Right hindlimb (tissue), 1 donor: ENCODE results near the gene TSPAN6.

Experiments used
- DNase-seq: peaks from one replicate; pipeline ENCODE4 v3.0.0-alpha.2; 2018

TSPAN6 gene, protein sequence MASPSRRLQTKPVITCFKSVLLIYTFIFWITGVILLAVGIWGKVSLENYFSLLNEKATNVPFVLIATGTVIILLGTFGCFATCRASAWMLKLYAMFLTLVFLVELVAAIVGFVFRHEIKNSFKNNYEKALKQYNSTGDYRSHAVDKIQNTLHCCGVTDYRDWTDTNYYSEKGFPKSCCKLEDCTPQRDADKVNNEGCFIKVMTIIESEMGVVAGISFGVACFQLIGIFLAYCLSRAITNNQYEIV

GRCh38 chrX:100636321-100636991, at the start of gene TSPAN6:
Gene TSPAN6 (minus strand): TSS chrX:100636806. CDS start chrX:100636694, 112 bp downstream.
- DNase-seq, result peak; percentile 91

DNA sequence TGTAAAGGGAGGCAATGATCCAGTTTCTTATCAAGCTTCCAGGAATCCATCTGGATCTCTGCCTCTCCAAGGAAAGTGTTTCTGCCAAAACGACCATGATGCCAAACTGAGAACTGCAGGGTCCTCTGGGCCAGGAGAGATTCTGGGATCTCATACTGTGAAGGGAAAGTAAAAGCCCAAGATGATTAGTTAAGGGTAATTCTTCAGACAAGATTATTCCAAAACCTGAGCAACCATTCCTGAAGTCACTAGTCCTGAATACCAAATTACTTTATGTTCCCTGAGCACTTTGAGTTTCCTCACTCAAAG, 49.3 kb upstream of the TSPAN6 start:
- DNase-seq, result no peak

DNA sequence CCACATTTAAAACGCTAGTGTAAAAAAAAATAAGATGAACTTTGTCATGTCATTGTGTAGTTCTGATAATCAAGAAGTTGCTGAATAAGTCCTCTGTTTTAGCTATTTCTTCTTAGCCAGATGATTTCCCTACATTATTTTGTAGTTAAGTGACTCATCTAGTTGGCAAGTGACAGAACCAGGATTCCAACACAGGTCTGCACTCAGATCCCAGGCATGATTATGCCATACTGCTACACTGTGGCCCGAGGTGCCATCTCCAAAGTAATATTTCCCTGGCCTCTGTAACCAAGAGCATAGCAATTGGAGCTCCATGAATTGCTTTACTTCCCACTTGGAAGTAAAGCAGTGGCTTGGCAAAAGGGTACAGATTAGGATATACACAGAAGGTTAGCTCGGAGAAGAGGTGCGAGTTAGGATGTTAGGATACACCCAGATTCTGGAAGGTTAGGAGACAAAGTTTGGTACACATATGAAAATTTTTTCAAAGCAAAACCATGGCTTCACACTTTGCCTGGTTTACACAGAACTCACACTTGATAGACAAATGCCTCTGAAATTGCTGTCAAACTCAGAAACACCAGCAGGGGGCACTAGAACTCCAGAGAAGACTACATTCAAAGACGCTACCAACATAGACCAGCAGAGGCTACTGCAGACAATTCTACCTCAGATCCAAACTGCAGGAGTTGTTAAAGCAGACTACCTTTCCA, 48.8 kb upstream of the TSPAN6 start:
- DNase-seq, result peak; percentile 65

DNA sequence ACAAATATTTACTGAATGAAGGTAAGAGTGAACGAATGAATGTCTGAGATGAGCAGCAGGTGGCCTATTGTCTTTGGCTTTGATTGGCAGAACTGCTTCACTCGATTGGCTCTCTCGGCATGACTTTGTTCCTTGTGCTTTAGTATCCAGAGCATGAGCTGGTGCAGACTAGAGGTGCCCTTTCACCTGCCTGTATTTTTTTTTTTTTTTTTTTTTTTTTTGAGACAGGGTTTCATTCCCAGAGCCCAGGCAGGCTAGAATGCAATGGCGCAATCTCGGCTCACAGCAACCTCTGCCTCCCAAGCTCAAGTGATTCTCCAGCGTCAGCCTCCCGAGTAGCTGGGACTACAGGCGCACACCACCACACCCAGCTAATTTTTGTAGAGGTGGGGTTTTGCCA, 46.3 kb upstream of the TSPAN6 start:
- no peak for DNase-seq

DNA sequence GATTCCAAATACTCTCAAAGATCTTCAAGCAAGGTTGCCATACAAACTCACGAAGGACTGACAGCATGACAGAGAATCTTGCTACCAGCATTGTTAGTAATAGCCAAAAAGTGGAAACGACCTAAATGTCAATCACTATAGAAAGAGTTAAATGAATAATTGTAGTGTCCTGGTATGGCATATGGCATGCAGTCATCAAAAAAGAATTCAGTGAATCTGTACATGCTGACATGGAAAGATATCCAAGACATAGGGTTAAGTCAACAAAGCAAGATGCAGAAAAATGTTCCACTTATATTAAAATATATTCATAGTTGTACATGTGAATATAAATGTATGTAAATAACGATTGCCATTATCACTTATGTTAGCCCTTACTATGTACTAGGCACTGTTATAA, 45.0 kb upstream of the TSPAN6 start:
- no peak for DNase-seq

GRCh38 chrX:100680756-100681155, 44.1 kb upstream of the TSPAN6 start:
- DNase-seq, result no peak

- no peak for DNase-seq
Observed at GRCh38 chrX:100677611-100678181, 41.1 kb upstream of the TSPAN6 start.

GRCh38 chrX:100674705-100675104, 38.1 kb upstream of the TSPAN6 start:
- DNase-seq, result no peak

DNA sequence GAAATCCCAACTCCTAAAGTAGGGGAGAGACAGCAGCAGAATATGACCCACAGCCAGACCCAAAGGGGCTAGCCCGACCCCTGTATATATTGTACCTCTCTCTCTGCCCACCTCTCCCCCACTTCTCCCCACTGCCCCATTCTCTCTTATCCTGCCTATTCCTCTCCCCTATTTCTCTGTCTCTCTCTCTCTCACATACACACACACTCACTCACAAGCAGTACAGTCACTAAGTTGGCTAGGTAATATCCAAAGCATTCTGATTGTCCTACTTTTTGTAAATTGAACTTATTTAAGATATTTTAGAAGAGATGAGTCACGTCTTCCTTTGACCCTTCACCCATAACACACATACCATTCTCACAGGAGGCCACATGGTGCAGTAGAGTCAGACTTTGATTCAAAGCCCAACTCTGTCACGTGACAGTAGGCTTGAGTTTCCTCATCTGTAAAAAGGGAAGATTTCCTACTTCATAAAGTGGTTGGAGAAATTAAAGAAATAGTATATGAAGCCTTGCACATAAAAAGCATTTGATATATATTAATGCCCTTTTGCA, 36.9 kb upstream of the TSPAN6 start:
- no peak for DNase-seq

GRCh38 chrX:100672966-100673365, 36.4 kb upstream of the TSPAN6 start:
- no peak for DNase-seq

DNA sequence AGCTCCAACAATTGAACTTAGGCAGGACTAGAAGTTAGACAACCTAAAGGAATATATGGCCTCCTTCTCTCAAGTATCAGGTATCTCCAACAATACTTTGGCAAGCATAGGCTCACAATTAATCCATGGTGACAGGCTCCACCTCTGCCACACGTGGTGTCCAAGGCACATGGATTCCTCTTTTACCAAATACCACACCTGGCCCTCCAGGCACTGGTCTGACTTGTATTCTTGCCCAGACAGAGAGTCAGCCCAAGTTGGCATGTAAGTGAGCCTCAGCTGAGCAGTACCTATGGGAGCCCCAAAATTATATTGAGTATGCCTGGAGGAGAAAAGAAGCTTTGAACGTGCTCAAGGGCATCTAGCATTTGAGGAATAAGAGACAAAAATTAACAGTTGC, 27.0 kb upstream of the TSPAN6 start:
- no peak for DNase-seq

GRCh38 chrX:100662796-100663195, 26.2 kb upstream of the TSPAN6 start:
- no peak for DNase-seq

GRCh38 chrX:100662170-100662569, 25.6 kb upstream of the TSPAN6 start:
- DNase-seq, result no peak

GRCh38 chrX:100659431-100660137, 23.0 kb upstream of the TSPAN6 start:
- no peak for DNase-seq

GRCh38 chrX:100658941-100659381, 22.4 kb upstream of the TSPAN6 start:
- DNase-seq, result no peak

DNA sequence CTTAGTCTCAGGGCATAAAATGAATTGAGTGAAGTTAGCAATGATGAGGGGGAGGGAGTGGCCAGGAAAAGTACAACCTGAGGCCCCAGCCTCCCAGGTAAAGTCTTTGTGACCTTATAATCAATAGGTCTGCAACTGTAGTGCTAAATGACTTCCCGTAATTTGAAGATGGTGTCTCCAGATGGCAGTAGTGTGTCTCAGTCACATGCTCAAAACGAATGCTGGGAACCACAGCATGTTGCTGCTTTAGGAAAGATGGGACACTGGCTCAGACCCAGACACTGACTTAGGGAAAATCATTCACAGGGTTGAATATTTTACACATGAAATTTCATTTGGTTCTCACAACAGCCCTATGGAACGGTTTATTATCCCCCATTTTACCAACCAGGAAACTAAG, 17.7 kb upstream of the TSPAN6 start:
- DNase-seq, result no peak

GRCh38 chrX:100652266-100652665, 15.7 kb upstream of the TSPAN6 start:
- DNase-seq, result no peak

DNA sequence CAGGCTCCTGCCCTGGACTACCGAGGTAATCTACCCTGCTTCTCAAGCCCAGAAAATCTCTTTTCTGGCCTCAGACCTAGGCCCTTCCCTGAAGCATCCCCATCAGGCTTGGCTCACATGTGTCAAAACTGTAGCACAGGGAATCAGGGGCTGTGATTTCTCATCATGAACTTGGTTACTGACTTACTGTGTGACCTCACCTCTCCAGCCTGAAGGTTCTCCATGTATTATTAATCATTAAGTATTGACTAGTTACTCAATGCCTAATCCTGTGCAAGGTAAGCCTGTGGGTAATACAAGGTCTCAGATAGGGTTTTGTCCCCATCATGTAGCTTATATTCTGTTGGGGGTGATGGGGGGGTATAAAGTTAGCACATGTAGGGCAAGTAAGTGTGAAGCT, 14.2 kb upstream of the TSPAN6 start:
- no peak for DNase-seq

DNA sequence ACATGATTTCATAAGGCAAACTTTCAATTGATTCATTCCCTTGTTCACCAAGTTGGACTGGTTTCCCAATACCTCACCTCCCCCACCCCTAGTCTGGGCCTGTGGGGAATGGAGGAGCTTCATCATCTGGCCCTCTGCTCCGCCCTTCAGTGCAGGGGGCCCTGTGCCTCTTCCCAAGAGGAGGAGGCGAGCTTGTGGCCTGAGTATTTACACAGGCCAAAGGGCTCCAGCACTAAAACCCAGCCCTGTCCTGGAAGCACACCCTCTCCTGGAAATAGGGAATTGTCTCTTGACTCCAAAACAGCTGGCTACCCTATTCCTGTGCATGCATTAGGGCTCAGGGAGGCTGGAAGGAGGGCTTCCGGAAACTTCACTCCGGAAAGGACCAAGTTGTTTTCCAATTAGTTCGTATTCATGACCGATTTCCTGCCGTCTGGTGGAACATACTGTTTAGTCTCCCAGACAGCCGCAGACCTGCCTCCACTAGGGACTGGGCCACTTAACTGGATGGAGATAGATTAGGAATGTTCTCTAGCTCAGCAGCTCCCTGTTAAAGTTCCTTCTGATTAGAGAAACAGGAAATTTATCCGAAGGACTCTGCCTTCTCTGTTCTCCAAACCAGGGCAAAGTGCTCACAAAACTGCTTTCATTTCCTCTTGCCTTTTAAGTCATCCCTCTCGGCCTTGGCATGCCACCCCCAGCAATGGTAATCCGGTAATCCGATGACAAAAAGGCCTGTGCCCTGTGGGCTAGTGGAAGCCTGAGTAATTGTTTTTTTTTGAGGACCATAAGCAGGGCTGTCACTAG, 13.1 kb upstream of the TSPAN6 start:
- DNase-seq, result peak; percentile 77

- peak; percentile 76 for DNase-seq
Observed at GRCh38 chrX:100648458-100649417, 12.1 kb upstream of the TSPAN6 start.

GRCh38 chrX:100647739-100648138, 11.1 kb upstream of the TSPAN6 start:
- no peak for DNase-seq
